DLD1 (cell line): ENCODE data around the gene PIRT.

ENCODE experiments used
- in situ Hi-C: cut with HindIII; loops from 2 replicates; pipeline ENCODE4 v1.10.0; 2017; ENCODE audit warnings: low sequenced_read_pairs

Gene PIRT

GRCh38 chr17:10827898-10828552 is 9.9 kb downstream of the PIRT start:
- in situ Hi-C loops, result loop anchor here (25.0 kb wide), 1 partner anchor 91 kb away; the partner anchor contains the start of gene TMEM220

- in situ Hi-C loops, result loop anchor here (25.0 kb wide), 1 partner anchor 88 kb away; the partner anchor contains the start of gene TMEM220
These were observed 13.0 kb downstream of the PIRT start for GRCh38 chr17:10824874-10825273.

- in situ Hi-C loops, result no loop called here
These were observed 16.1 kb downstream of the PIRT start for GRCh38 chr17:10821770-10822169.

GRCh38 chr17:10821054-10821453 is 16.8 kb downstream of the PIRT start:
- in situ Hi-C loops, result no loop called here

- in situ Hi-C loops, result no loop called here
These were observed 22.6 kb downstream of the PIRT start for GRCh38 chr17:10815319-10815718.

- in situ Hi-C loops, result no loop called here
These were observed 23.8 kb downstream of the PIRT start for GRCh38 chr17:10814075-10814474.

- in situ Hi-C loops, result no loop called here
These were observed 25.2 kb downstream of the PIRT start for GRCh38 chr17:10812674-10813073.

- in situ Hi-C loops, result no loop called here
These were observed 28.3 kb downstream of the PIRT start for GRCh38 chr17:10809605-10810004.

GRCh38 chr17:10807704-10808128 is 30.2 kb downstream of the PIRT start:
- in situ Hi-C loops, result no loop called here

- in situ Hi-C loops, result no loop called here
These were observed 31.2 kb downstream of the PIRT start for GRCh38 chr17:10806545-10807262.

- in situ Hi-C loops, result no loop called here
These were observed 32.0 kb downstream of the PIRT start for GRCh38 chr17:10805911-10806310.

GRCh38 chr17:10804546-10804945 is 33.3 kb downstream of the PIRT start:
- in situ Hi-C loops, result no loop called here

- in situ Hi-C loops, result no loop called here
These were observed 33.9 kb downstream of the PIRT start, which contains the start of gene TMEM238L for GRCh38 chr17:10803830-10804475. TMEM238L (minus strand) TSS chr17:10804099; CDS start chr17:10803963, 136 bp downstream.

GRCh38 chr17:10803350-10803749 is 34.5 kb downstream of the PIRT start:
- in situ Hi-C loops, result no loop called here

GRCh38 chr17:10802496-10803284 is 35.2 kb downstream of the PIRT start:
- in situ Hi-C loops, result no loop called here

- in situ Hi-C loops, result no loop called here
These were observed 38.5 kb downstream of the PIRT start for GRCh38 chr17:10799407-10799806.

GRCh38 chr17:10798910-10799309 is 39.0 kb downstream of the PIRT start:
- in situ Hi-C loops, result no loop called here

- in situ Hi-C loops, result no loop called here
These were observed 39.5 kb downstream of the PIRT start for GRCh38 chr17:10798332-10798749.

- in situ Hi-C loops, result no loop called here
These were observed 40.2 kb downstream of the PIRT start for GRCh38 chr17:10797476-10798328.

GRCh38 chr17:10793816-10794215 is 44.1 kb downstream of the PIRT start:
- in situ Hi-C loops, result no loop called here
